Trophoblast cell (in vitro differentiated cells and primary cell): ENCODE measurements around the gene RUVBL1.

ENCODE experiments used
- DNase-seq, 2 donors: peaks; one replicate each; pipeline ENCODE4 v3.0.0-alpha.2; 2016
- H2AFZ ChIP-seq: 2 replicates; pipeline ENCODE4 v1.6.1; 2013; ENCODE audit warnings: low read length, moderate library complexity, mild to moderate bottlenecking; ENCODE audit not compliant: insufficient read depth, poor library complexity
- H2AK5ac ChIP-seq: 2 replicates; pipeline ENCODE4 v1.6.1; 2013; ENCODE audit warnings: mild to moderate bottlenecking, low read length
- H2BK120ac ChIP-seq: 2 replicates; pipeline ENCODE4 v1.6.1; 2013; ENCODE audit warnings: low read length, mild to moderate bottlenecking, moderate library complexity; ENCODE audit not compliant: insufficient read depth, poor library complexity
- H2BK12ac ChIP-seq: 2 replicates; pipeline ENCODE4 v1.6.1; 2013; ENCODE audit warnings: mild to moderate bottlenecking, low read length, moderate library complexity
- H2BK5ac ChIP-seq: 2 replicates; pipeline ENCODE4 v1.6.1; 2013; ENCODE audit warnings: low read length, low read depth, moderate library complexity, mild to moderate bottlenecking; ENCODE audit not compliant: poor library complexity
- H3K14ac ChIP-seq: 2 replicates; pipeline ENCODE4 v1.6.1; 2013; ENCODE audit warnings: mild to moderate bottlenecking, low read length
- H3K18ac ChIP-seq: 2 replicates; pipeline ENCODE4 v1.6.1; 2013; ENCODE audit warnings: mild to moderate bottlenecking, low read length
- H3K23ac ChIP-seq: 2 replicates; pipeline ENCODE4 v1.6.1; 2013; ENCODE audit warnings: low read length
- H3K27ac ChIP-seq: 2 replicates; pipeline ENCODE4 v1.5.1; 2013; ENCODE audit warnings: low read depth, mild to moderate bottlenecking, inconsistent platforms, low read length, moderate library complexity
- H3K27me3 ChIP-seq: 2 replicates; pipeline ENCODE4 v1.6.1; 2013; ENCODE audit warnings: inconsistent platforms, mild to moderate bottlenecking, low read length, moderate library complexity; ENCODE audit not compliant: insufficient read depth
- H3K36me3 ChIP-seq, 2 experiments: 1 replicate in 1 of 2; 2 replicates in 1 of 2; pipeline ENCODE4 v1.6.1; 2013; ENCODE audit warnings: low read length in 2 of 2, mild to moderate bottlenecking in 2 of 2, moderate library complexity in 1 of 2; ENCODE audit not compliant: insufficient read depth in 2 of 2, control insufficient read depth in 1 of 2
- H3K4ac ChIP-seq: 2 replicates; pipeline ENCODE4 v1.6.1; 2013; ENCODE audit warnings: low read depth, mild to moderate bottlenecking, low read length, moderate library complexity
- H3K4me1 ChIP-seq, 2 experiments: 1 replicate in 1 of 2; 2 replicates in 1 of 2; pipeline ENCODE4 v1.6.1; 2013; ENCODE audit warnings: low read length in 2 of 2, mild to moderate bottlenecking in 2 of 2, moderate library complexity in 1 of 2; ENCODE audit not compliant: insufficient read depth in 2 of 2, control insufficient read depth in 1 of 2
- H3K4me2 ChIP-seq: 2 replicates; pipeline ENCODE4 v1.6.1; 2013; ENCODE audit warnings: inconsistent platforms, mild to moderate bottlenecking, low read length, moderate library complexity
- H3K4me3 ChIP-seq: 2 replicates; pipeline ENCODE4 v1.5.1; 2013; ENCODE audit warnings: mild to moderate bottlenecking, low read depth, low read length, inconsistent platforms
- H3K79me1 ChIP-seq: one replicate; pipeline ENCODE4 v1.6.1; 2013; ENCODE audit warnings: low read length
- H3K79me2 ChIP-seq: 2 replicates; pipeline ENCODE4 v1.6.1; 2013; ENCODE audit warnings: low read length, mild to moderate bottlenecking; ENCODE audit not compliant: control insufficient read depth, insufficient read depth, poor library complexity
- H3K9ac ChIP-seq: 2 replicates; pipeline ENCODE4 v1.6.1; 2013; ENCODE audit warnings: mild to moderate bottlenecking, low read length
- H3K9me3 ChIP-seq: 2 replicates; pipeline ENCODE4 v1.6.1; 2013; ENCODE audit warnings: low read depth, mild to moderate bottlenecking, control low read depth, inconsistent platforms, low read length; ENCODE audit not compliant: insufficient read depth
- H4K12ac ChIP-seq: 2 replicates; pipeline ENCODE4 v1.6.1; 2013; ENCODE audit warnings: low read depth, mild to moderate bottlenecking, low read length, moderate library complexity
- H4K8ac ChIP-seq: 2 replicates; pipeline ENCODE4 v1.6.1; 2013; ENCODE audit warnings: low read depth, mild to moderate bottlenecking, low read length, moderate library complexity
- H4K91ac ChIP-seq: one replicate; pipeline ENCODE4 v1.6.1; 2013; ENCODE audit warnings: low read depth, mild to moderate bottlenecking, low read length, moderate library complexity
- WGBS: extraction: QIAGEN DNeasy Blood & Tissue Kit; methylation state at CpG from one replicate; pipeline ENCODE4 v1.1.7; 2013; ENCODE audit warnings: missing lambda C conversion rate; ENCODE audit not compliant: insufficient read length, insufficient coverage; ENCODE audit errors: extremely low coverage; 5-methylcytosine and 5-hydroxymethylcytosine counted together

Gene RUVBL1

GRCh38 chr3:128107834-128108233, 15.8 kb downstream of the RUVBL1 start:
- H3K14ac ChIP-seq, result no peak overlapping the region
- no peak overlapping the region for H4K12ac ChIP-seq
- H2AK5ac ChIP-seq, result no peak overlapping the region
- H3K9ac ChIP-seq, result no peak overlapping the region
- peaks cover 4 to 15% of the 10 kb centered on the region in 2 experiments for H3K36me3 ChIP-seq
- no peak overlapping the region for H3K18ac ChIP-seq
- H3K27me3 ChIP-seq, result no peaks in the 10 kb centered on the region
- WGBS, result no CpG with 5 or more reads among the region's 8 CpGs
- H2AFZ ChIP-seq, result no peak overlapping the region
- no peak overlapping the region for H3K27ac ChIP-seq
- H2BK5ac ChIP-seq, result no peak overlapping the region
- no peak overlapping the region for H3K4me2 ChIP-seq
- H2BK120ac ChIP-seq, result no peak overlapping the region
- no peaks in the 10 kb centered on the region for H3K79me2 ChIP-seq
- no peak overlapping the region for H4K8ac ChIP-seq
- H3K79me1 ChIP-seq, result no peaks in the 10 kb centered on the region
- no peak for DNase-seq
- no peaks in the 10 kb centered on the region for H3K9me3 ChIP-seq
- H3K4ac ChIP-seq, result no peak overlapping the region
- H3K23ac ChIP-seq, result no peak overlapping the region
- H2BK12ac ChIP-seq, result no peak overlapping the region
- no peaks in the 10 kb centered on the region for H3K4me1 ChIP-seq
- H3K4me3 ChIP-seq, result no peak overlapping the region
- H4K91ac ChIP-seq, result no peak overlapping the region

DNA sequence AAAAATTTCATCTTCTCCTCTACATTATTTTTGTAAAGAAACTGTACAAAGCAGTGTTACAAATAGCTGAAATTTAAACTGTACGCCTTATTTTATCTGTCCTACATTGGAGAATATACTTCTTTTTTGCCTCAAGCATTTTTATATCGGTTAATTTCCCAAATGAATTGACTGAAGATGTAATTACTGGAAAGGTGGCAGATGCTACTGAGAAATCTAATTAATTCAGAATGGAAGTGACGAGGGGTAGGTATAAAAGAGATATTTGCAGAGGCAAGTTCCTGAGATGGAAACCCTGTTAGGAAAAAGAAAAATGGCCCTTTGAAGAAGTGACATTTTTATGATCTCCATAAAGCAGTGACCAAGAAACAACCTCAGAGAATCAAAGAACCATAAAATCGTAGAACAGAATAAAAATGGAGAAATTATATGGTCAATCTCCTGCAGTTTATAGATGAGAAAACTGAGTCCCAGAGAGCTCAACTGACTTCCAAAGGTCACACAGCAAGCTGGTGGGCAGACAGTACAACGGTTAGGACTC, 20.4 kb downstream of the RUVBL1 start:
- Histone ChIP-seq H3K18ac (no peak overlapping the region), H3K9me3 (no peaks in the 10 kb centered on the region), H3K4ac (no peak overlapping the region)

DNA sequence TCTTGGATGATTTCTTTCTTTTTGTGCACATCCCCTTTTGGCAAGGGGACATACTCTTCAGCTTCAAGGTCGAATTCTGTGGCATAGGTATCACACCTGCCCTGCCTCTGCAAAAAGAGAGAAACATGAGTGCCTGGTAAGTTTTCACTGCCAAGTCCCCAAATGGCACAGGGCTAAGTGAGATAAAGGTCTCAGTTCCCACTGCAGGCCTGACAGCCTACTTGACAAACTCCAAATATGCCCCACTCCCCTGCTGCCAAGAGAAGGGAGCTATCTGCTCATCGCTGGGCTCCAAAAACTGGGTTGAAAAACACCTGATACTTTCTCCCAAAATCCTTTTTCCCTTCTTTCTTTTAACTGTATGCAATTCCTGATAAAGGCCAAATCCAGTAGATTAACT, 23.0 kb downstream of the RUVBL1 start:
- Histone ChIP-seq H4K8ac (no peak overlapping the region), H3K14ac (no peak overlapping the region), H3K4me1 (no peaks in the 10 kb centered on the region), H4K12ac (no peak overlapping the region), H3K27ac (no peak overlapping the region), H3K36me3 (peaks cover 34 to 36% of the 10 kb centered on the region in 2 experiments), H3K79me1 (no peaks in the 10 kb centered on the region), H3K23ac (no peak overlapping the region), H3K9me3 (no peaks in the 10 kb centered on the region), H4K91ac (no peak overlapping the region), H2AFZ (no peak overlapping the region), H3K27me3 (no peaks in the 10 kb centered on the region), H3K79me2 (no peaks in the 10 kb centered on the region), H2BK120ac (no peak overlapping the region), H2BK12ac (no peak overlapping the region), H2AK5ac (no peak overlapping the region), H3K4me3 (no peak overlapping the region), H3K4me2 (no peak overlapping the region), H3K4ac (no peak overlapping the region), H2BK5ac (no peak overlapping the region), H3K9ac (peak overlapping the region; percentile 43), H3K18ac (no peak overlapping the region)
- no peak for DNase-seq
- no CpG with 5 or more reads among the region's 2 CpGs for WGBS

More for the DNA sequence above, 20.4 kb downstream of the RUVBL1 start:
- no peak overlapping the region for H3K27ac ChIP-seq
- no peak overlapping the region for H3K4me2 ChIP-seq
- no peak overlapping the region for H4K12ac ChIP-seq
- no peak for DNase-seq
- no peak overlapping the region for H2AFZ ChIP-seq
- H4K8ac ChIP-seq, result no peak overlapping the region
- no peak overlapping the region for H2BK12ac ChIP-seq
- H3K79me2 ChIP-seq, result no peaks in the 10 kb centered on the region
- no peak overlapping the region for H2AK5ac ChIP-seq
- H2BK120ac ChIP-seq, result no peak overlapping the region
- H3K27me3 ChIP-seq, result no peaks in the 10 kb centered on the region
- no peaks in the 10 kb centered on the region for H3K79me1 ChIP-seq
- no peak overlapping the region for H3K4me3 ChIP-seq
- H3K9ac ChIP-seq, result no peak overlapping the region
- no peak overlapping the region for H2BK5ac ChIP-seq
- no peaks in the 10 kb centered on the region for H3K4me1 ChIP-seq
- no peak overlapping the region for H3K14ac ChIP-seq
- H3K23ac ChIP-seq, result no peak overlapping the region
- H3K36me3 ChIP-seq, result peaks cover 21% of the 10 kb centered on the region in 2 experiments
- H4K91ac ChIP-seq, result no peak overlapping the region
- WGBS, result no CpG with 5 or more reads among the region's 5 CpGs

DNA sequence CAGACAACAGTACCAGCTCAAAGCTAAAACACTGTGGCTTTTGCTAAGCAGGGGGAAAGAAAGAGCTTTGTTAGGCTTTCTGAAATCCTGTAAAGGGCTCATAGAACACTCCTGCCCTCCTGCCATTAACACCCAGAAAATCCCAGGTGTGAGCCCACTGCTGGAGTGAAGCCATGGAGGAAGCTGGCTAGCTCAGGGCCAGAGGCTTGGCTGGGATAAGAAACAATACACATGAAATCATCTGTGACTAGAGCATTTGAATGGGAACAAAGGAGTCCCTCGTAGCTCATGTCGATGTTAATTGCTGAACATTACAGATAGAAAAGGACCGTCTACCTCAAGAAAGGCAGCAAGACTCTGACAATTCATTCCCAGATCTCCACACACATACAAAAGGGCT, 23.5 kb downstream of the RUVBL1 start:
- Histone ChIP-seq H3K36me3 (peaks cover 34 to 36% of the 10 kb centered on the region in 2 experiments), H3K27me3 (no peaks in the 10 kb centered on the region), H2AK5ac (no peak overlapping the region), H3K4me3 (no peak overlapping the region), H3K4ac (no peak overlapping the region), H3K27ac (no peak overlapping the region), H2BK5ac (no peak overlapping the region), H3K14ac (no peak overlapping the region), H3K79me1 (no peaks in the 10 kb centered on the region), H2AFZ (no peak overlapping the region), H2BK12ac (no peak overlapping the region), H3K9ac (no peak overlapping the region), H3K9me3 (no peaks in the 10 kb centered on the region), H4K91ac (no peak overlapping the region), H4K12ac (no peak overlapping the region), H3K79me2 (no peaks in the 10 kb centered on the region), H3K4me2 (no peak overlapping the region), H3K18ac (no peak overlapping the region), H2BK120ac (no peak overlapping the region), H4K8ac (no peak overlapping the region), H3K23ac (no peak overlapping the region), H3K4me1 (peaks cover 0 to 3% of the 10 kb centered on the region in 2 experiments)
- DNase-seq, result no peak
- WGBS, result no CpG with 5 or more reads among the region's 3 CpGs
